WTC11 (cell line): ENCODE results near the gene GCHFR.

Experiments used
- FOXJ3 ChIP-seq: sonication (generic); formaldehyde crosslinking; IDR thresholded peaks from 2 replicates; pipeline ENCODE4 v1.9.0; 2021; ENCODE audit warnings: missing genetic modification reagents, mild to moderate bottlenecking, borderline replicate concordance
- TF ChIP-seq, protein P1 (sequence below): sonication (generic); formaldehyde crosslinking; IDR thresholded peaks from 2 replicates; pipeline ENCODE4 v1.8.1; 2022; ENCODE audit warnings: missing genetic modification reagents, borderline replicate concordance

DNA sequence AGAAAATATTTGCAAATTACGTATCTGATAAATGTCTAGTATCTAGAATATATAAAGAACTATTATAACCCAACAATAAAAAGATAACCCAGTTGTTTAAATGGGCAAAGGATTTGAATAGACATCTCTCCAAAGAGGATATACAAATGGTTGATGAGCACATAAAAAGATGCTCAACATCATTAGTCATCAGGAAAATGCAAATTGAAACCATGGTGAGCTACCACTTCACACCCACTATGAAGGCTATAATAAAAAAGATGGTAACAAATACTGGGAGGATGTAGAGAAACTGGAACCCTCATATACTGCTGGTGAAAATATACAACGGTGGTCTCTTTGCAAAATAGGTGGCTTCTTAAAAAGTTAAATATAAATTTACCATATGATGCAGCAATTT is 40.9 kb upstream of the GCHFR start:
- no peak for TF ChIP-seq FOXJ3 (CRISPR knock-in tag)
- TF ChIP-seq, protein P1, sequence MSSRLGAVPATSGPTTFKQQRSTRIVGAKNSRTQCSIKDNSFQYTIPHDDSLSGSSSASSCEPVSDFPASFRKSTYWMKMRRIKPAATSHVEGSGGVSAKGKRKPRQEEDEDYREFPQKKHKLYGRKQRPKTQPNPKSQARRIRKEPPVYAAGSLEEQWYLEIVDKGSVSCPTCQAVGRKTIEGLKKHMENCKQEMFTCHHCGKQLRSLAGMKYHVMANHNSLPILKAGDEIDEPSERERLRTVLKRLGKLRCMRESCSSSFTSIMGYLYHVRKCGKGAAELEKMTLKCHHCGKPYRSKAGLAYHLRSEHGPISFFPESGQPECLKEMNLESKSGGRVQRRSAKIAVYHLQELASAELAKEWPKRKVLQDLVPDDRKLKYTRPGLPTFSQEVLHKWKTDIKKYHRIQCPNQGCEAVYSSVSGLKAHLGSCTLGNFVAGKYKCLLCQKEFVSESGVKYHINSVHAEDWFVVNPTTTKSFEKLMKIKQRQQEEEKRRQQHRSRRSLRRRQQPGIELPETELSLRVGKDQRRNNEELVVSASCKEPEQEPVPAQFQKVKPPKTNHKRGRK (CRISPR knock-in tag): no peak
